Jurkat, Clone E6-1 (cell line): Measurements from ENCODE around the gene DNAJB14.

Source experiments
- DNase-seq: peaks from one replicate; pipeline ENCODE4 v3.0.0-alpha.2; 2011; ENCODE audit warnings: low read depth, low spot score
- H3K4me3 ChIP-seq: 2 replicates; pipeline ENCODE4 v1.5.1; 2011; ENCODE audit warnings: mild to moderate bottlenecking, low read length, control low read depth, moderate library complexity

DNAJB14 gene

DNA sequence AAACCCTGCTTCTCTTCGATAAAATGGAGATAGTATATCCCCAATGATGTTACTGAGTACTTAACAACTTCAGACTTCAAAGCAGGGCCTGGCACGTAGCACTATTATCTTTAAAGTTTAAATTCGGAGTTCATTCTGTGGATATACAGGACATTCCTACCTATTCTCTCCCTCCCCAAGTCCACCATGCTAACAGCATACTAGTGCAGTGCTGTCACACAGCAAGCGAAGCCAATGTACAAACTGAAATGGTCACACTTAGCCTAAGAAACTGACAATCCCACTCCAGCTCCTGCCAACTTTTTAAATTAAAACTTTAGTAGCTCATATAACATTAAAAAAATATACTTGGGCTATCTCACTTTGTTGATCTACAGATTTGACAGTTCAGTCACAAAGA lies 1.2 kb upstream of the DNAJB14 start:
- DNase-seq: no peak
- no peak overlapping the region; the same call in 1 of the 2 replicates for H3K4me3 ChIP-seq

DNA sequence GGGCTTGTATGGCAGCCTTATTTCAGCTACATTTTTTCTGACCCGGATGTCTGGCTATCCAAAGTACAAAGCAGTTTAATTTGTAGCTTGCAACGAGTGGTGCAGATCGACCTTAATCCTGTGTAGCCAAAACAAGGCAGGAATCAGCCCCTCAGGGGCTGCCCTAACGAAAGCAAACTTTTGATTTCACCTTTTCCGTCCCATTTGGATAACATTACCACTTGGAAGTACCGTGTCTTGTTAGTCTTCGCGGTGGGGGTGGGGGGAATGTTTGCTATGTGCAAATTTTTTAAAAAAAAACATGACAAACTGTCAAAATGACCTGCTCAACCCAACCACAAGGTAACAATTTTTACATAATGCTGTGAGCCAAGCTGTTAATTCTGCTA lies 766 bp upstream of the DNAJB14 start:
- peak overlapping the region; percentile 71 for H3K4me3 ChIP-seq
- no peak for DNase-seq

DNA sequence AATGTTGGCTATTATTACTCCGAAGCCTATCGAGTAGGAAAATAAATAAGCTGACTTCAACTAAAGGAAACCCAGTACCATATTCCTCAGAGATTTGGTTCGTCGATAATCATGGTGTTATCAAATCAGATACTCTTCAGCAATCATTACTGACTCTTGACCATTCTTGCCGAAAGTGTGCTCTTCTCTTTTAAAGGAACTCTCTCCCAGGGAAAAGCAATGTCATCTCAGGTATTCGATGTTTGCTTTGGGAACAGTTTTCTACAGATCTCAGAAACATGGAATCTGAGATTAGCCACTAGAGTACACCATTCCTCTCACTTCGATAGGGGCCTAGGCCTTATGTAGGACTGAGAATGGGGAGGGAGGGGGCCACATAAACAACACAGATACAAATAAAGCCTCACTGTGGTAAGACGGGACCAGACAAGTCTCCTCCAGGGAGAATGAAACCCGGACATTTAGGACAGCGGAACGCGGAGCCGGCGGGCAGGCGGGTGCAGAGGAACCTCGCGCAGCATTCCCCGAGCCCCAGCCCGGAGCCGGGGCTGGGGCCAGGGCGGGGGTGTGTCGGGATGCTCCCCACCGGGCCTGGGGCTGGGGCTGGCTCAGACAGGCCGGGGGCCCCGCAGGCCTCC lies 581 bp downstream of the DNAJB14 start:
- DNase-seq: no peak

DNA sequence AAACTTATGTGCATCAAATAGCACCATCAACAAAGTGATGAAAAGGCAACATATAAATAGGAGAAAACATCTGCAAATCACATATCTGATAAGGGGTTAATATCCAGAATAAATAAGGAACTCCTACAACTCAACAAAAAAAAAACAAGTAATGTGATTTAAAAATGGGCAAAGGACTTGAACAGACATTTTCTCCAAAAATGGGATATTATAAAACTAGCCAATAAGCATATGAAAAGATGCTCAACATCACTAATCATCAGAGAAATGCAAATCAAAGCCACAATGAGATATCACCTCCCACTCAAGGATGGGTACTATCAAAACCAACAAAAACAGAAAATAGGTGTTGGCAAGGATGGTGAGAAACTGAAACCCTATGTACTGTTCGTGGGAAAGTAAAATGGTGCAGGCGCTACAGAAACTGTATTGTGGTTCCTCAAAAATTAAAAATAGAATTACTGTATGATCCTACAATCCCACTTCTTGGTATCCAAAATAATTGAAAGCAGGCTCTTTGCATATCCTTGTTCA lies 2.4 kb downstream of the DNAJB14 start:
- no peak for DNase-seq
- H3K4me3 ChIP-seq: no peak overlapping the region

More for the DNA sequence above, 581 bp downstream of the DNAJB14 start:
- peak overlapping the region; percentile 71 for H3K4me3 ChIP-seq

DNA sequence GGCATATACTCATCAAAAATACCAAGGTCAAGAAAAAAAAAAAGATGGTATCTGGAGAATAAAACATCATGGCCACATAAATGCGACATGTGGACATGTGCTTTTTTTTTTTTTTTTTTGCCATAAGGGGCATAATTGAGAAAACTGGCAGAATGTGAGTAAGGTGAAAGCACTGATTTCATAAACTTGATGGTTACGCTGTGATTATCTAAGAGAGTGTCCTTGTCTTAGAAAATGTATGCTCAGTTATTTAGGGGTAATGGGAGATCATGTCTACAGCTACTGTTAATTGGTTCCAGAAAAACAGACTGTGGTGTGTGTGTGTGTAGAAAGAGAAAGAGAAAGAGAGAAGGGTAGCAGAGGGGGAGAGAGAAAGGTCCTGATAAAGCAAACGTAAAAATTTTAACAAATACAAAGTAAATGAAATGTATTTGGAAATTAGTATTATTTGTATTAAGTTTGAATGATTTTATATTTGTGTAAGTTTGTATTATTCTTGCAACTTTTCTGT lies 8.1 kb downstream of the DNAJB14 start:
- no peak overlapping the region for H3K4me3 ChIP-seq
- DNase-seq: no peak

DNA sequence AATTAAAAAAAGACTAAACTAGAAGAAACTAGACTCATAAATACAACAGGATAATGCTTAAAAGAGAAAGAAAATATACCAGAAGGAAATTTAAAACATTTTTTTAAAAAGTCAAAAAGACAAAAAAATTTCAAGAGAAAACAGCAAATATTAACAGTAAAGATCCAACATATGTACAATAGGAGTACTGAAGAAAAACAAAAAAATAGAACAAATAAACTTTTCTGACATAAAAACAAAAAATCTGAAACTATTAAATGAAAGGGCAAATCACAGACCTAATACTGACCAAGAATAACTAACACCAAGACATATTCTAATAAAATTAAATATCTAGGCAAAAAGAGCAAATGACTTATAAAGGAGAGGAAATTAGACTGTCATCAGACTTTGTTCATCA lies 11.5 kb downstream of the DNAJB14 start:
- no peak for DNase-seq
- H3K4me3 ChIP-seq: no peak overlapping the region

DNA sequence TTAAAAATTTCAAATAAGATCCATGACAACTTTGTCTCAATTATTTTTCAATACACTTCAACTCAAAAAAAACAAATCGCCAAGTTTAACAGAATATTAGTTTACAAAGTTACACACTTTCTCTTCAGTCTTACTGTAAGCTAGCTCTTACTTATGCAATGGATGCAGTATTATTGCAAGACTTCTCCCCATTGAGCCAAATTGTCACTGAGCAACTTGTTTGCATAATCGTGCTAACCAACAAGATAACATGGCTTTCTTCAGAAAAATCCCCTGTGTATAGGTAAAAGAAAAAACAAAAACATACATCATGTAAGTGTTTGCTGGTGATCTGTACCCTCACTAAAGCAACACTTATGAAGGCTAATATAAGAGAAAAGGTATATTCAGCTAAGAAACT lies 18.9 kb downstream of the DNAJB14 start:
- no peak for DNase-seq
- H3K4me3 ChIP-seq: no peak overlapping the region

DNA sequence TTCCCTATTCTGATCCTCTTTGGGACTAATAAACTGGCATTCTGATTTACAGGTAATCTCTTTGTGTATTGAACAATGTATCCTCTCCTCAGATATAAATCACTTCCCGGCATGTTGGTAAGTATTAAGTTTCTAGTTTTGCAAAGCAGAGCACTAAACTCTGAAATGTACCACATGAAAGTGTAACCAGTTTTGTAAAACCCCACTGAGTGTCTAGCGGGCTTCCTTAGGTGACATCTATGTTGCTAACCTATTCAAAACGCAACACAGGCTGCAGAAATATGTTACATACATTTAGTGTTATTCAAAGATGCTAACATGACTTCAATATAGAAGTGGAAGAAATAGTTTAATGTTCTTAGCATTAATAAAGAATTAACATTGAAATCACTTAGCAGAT lies 25.2 kb downstream of the DNAJB14 start:
- DNase-seq: peak; percentile 33
- no peak overlapping the region for H3K4me3 ChIP-seq

DNA sequence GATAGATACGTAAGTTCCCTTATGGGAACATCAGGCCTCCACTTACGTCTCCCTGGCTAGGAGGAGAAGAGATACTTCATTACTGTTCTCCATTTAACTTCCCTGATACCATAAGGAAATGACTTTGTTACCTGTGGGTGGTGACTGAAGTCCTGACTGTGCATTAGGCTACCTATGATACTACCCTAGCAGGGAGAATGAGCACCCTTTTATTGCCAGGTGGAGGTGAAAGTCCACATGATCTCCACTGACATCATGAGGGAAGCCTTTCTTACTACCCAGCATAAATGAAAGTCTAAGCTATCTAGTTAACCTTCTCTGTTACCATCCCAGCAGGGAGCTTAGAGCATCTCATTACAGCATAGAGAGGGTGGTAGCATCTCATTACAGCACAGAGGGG lies 27.8 kb downstream of the DNAJB14 start:
- no peak for DNase-seq
- H3K4me3 ChIP-seq: no peak overlapping the region

DNA sequence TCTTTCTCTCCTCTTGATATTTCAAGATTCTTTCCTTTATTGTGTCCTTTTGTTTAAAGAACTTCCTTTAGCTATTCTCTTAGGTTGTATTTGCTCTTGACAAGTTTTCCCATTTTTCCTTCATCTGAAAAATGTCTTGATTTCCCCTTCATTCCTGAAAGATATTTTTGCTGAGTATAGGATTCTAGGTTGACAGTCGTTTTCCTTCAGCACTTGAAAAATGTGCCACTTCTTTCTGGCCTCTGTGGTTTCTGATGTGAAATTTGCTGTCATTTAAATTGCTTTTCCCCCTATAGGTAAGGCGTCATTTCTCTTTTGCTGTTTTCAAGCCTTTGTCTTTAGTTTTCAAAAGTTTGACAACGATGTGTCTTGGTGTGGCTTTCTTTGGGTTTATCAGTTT lies 28.8 kb downstream of the DNAJB14 start:
- H3K4me3 ChIP-seq: no peak overlapping the region
- DNase-seq: no peak

DNA sequence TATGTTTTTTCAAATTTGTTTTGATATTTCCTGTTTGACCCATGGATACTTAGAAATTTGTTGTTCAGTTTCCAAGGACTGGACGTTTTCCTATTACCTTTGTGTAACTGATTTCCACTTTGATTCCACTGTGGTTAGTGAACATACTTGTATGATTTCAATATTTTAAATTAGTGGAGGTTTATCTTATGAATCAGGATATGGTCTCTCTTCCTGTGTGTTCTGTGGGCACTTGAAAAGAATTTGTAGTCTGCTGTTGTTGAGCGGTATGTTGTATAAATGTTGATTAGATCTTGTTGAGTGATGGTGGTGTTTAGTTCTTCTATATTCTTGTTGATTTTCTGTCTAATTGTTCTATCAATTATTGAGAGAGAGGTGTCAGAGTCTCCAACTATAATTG lies 31.0 kb downstream of the DNAJB14 start:
- no peak overlapping the region for H3K4me3 ChIP-seq
- no peak for DNase-seq

DNA sequence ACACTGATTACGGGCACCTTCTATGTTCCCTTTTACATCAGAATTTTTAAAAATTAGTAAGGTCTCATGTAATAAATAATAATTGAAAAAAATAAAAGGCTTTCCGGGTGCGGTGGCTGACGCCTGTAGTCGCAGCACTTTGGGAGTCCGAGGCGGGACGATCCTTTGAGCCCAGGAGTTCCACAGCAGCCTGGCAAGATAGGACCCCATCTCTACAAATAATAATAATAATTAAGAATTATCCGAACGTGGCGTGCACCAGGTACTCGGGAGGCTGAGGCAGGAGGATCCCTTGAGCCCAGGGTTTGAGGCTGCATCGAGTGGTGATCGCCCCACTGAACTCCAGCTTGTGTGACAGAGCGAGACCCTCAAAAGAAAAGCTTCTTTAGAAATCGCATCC lies 51.4 kb downstream of the DNAJB14 start:
- DNase-seq: no peak
- peak overlapping the region; percentile 63 for H3K4me3 ChIP-seq

DNA sequence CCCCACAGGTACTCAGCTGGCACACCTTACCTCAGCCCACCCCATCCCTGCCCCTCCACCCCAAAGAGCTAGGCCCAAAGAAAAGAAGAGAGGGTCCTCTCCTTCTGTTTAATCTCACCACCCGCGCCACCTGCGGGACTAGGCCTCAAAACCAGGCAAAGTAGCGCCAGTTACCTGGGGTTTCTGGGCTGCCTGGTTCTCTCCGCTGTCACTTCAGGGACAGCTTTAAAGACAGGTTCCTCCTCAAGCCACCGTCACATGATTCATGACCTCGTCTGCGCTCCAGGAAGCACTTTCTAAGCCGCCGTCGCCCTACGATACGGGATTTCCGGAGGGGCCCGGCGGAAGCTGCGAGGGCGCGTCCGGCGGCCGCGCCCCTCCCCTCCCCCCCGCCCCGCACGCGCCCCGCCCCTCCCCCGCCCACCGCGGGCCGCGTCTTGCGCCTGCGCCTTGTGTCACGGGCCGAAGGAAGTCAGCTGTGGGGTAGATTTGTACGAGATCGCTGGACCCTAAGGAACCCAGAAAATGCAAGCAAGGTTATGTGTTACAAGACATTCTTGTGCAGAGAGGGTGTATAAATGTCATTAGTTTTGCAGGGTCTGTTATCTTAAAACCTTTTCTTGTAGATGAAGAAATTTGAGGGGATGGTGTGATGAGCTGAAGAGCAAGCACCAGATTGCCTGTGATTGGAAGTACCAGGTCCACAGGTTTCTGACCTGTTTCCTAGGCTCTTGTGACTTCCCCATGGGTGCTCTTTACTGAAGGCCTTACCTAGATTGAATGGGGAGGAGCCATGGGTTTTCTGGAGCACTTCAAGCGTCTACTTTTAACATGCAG lies 52.0 kb downstream of the DNAJB14 start, which contains the start of gene LAMTOR3:
TSS of gene LAMTOR3 (minus strand) at position 267 of the 837 bp plus-strand sequence. CDS start 464 bp downstream, outside the sequence.
- DNase-seq: peak; percentile 88
- H3K4me3 ChIP-seq: peak within 1 kb of the TSS; percentile 94

DNA sequence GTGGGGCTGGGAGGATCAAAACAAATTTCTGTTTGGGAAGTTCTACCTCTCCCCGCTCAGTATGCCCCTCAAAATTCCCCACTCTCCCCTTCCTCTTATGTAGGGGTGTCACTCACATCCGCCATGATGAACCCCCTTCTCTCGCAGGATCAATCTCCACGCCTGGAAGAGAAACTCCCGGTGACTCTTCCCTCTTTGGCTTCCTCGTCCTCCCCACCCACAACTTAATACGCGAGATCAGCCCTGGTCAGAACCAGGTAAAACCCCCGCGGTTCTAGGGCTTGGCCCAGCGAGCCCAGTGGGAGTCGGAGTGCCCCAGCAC lies 52.6 kb downstream of the DNAJB14 start:
- H3K4me3 ChIP-seq: peak overlapping the region; percentile 94
- no peak for DNase-seq

DNA sequence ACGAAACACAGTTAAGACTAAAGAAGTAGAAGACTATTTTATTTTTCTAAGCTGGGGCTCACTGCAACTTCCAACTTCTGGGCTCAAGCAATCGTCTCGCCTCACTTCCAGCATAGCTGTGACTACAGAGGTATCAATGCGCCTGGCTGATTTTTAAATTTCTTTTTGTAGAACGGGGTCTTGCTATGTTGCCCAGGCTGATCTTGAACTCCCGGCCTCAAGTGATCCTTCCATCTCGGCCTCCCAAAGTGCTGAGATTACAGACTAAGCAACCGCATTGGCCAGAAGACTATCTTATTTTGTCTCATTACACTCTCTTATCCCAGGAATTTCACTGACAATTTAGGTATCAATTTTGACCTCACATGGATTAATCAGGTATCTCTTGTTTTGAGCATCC lies 53.4 kb downstream of the DNAJB14 start:
- no peak for DNase-seq
- peak overlapping the region; percentile 94 for H3K4me3 ChIP-seq

DNA sequence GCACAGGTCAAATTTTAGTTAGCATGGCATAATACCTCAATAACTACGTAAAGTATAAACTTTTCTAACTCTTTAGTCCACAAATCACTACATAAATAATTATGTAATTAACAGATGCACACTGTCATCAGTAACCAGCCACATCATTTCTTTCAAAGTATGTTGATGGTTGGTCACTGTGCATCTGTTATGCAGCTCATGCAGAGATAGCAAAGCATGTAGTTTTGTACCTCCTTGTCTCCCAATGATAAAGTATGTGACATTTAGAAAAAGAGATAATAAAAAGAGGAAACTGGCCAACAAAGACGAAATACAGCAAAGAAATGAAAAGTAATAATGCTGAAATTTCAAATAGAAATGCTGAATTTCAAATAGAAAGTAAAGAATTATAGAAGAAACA lies 55.1 kb downstream of the DNAJB14 start:
- H3K4me3 ChIP-seq: no peak overlapping the region
- DNase-seq: no peak

DNA sequence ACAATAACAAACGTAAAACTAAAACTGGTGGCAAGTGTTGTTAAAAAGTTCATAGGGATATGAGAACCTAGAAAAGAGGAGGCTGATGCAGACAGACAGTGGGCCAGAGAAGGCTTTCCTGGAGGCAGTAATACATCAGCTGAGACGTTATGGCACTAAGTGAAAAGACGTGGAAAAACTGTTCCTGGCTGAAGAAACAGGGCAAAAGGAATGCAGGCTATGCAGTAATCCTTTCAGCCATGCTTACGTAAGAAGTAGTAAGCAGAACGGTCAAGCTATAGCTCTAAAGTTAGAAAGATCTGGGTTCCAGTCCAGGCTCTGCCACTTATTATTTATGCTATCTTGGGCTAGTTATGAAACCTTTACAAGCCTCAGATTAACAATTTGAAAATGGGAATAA lies 58.6 kb downstream of the DNAJB14 start:
- no peak for DNase-seq
- H3K4me3 ChIP-seq: no peak overlapping the region

DNA sequence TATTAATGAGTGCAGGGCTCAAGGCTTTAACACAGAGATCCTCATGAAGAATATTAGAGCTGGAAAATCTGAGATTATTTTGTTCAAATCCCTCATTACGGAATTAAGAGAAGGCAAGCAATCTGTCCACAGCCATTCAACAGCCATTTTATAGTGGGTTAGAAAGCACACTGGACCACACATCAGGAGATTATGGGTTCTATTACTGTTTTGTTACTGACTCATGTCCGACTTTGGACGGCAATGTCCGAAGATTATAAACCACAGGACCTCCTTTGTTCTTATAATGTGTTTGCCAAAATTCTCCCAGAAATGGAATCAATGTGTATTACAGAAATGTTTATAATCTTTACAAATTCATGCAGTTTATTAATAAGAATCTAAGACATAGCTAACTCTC lies 60.3 kb downstream of the DNAJB14 start:
- DNase-seq: no peak
- no peak overlapping the region for H3K4me3 ChIP-seq

DNA sequence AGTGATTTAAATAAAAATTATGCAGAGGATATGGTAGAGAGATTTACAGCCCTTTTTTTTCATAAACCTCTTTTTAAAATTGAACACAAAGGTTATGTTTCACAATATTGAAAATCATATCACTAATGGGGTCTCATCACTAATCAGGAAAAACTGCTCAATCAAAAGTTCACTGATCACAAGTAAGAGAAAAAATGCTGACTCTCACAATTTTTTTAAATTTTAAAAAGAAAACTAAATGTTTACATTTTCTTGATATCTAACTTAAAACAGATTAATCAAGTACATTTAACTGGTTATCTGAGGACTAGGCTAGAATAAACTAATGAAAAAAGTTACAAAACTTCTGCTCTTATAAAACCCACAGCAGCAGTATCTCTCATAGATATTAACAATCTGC lies 60.7 kb downstream of the DNAJB14 start:
- DNase-seq: no peak
- no peak overlapping the region for H3K4me3 ChIP-seq

DNA sequence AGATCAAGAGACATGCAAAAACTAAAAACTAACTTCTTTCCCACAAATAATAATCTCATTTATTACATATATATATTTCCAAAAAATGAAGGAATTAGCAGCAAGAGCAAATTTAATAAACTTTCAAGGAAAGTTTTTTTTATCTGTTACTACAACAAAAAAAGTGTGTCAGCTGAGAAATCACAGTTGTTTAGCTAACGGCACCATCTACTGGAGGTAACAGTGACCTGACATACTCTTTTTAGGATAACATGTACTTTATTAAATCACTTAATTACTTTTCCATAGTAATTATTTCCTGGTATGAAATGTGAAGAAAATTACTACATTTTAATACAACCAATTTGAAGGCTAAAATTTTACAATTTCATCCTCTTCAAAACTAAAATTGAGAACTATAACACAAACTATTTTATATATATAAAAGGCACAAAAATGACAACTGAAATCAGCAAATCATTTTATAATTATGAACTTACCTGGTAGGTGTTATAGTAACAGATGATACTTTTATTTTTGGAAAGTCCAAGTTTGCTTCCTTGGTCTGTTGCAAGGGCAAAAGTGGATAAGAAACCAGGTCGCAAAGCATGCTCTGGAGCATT lies 61.3 kb downstream of the DNAJB14 start:
- H3K4me3 ChIP-seq: no peak overlapping the region
- DNase-seq: peak; percentile 49
